Muscle of back (tissue), 11 donors: ENCODE results near the gene PFN3. TPM values are rescaled to one million over a fixed set of nuclear protein-coding genes. Genes with fewer than 3 reads are reported as not detected.
"Not testable (repeated sequence)": the region's sequence is repeated elsewhere in the genome, so short reads cannot be mapped to it uniquely, and the experiment has no call there.

Experiments
- DNase-seq, 3 donors: peaks; one replicate each; pipeline versions ENCODE4 v3.0.0 to v3.0.0-alpha.2; 2013
- polyA plus RNA-seq, 10 donors: library from polyadenylated mRNA; unstranded; fragments of 120-200 nt; gene quantifications; one replicate each; pipeline ENCODE4 v1.2.1, GENCODE V29; 2013; ENCODE audit not compliant: insufficient read length in 10 of 10

PFN3 gene
- polyA plus RNA-seq, 10 donors = not detected

GRCh38 chr5:177361418-177362291 lies 38.8 kb downstream of the PFN3 start:
- no peak for DNase-seq

GRCh38 chr5:177360740-177361139 lies 39.7 kb downstream of the PFN3 start:
- DNase-seq = not testable (repeated sequence)

- DNase-seq = no peak
These were observed 40.6 kb downstream of the PFN3 start for GRCh38 chr5:177359860-177360259.

GRCh38 chr5:177359451-177359851 lies 41.0 kb downstream of the PFN3 start:
- no peak for DNase-seq

GRCh38 chr5:177358370-177358819 lies 42.1 kb downstream of the PFN3 start:
- DNase-seq = no peak

GRCh38 chr5:177357459-177358351 lies 42.8 kb downstream of the PFN3 start, which contains the start of gene RGS14:
TSS of gene RGS14 (plus strand) at chr5:177357924. CDS start at chr5:177358025, 101 bp downstream.
- peak in 1 of 3 donors; percentile 56 for DNase-seq

GRCh38 chr5:177357146-177357458 lies 43.4 kb downstream of the PFN3 start:
- DNase-seq = no peak

- no peak for DNase-seq
These were observed 43.7 kb downstream of the PFN3 start for GRCh38 chr5:177356746-177357145.

GRCh38 chr5:177355868-177356168 lies 44.6 kb downstream of the PFN3 start:
- no peak for DNase-seq

- no peak for DNase-seq
These were observed 45.1 kb downstream of the PFN3 start for GRCh38 chr5:177355162-177355867.

GRCh38 chr5:177354711-177355110 lies 45.8 kb downstream of the PFN3 start:
- DNase-seq = no peak

GRCh38 chr5:177354256-177354655 lies 46.2 kb downstream of the PFN3 start:
- DNase-seq = no peak

- DNase-seq = no peak
These were observed 47.4 kb downstream of the PFN3 start for GRCh38 chr5:177353093-177353492.

GRCh38 chr5:177351392-177352329 lies 48.8 kb downstream of the PFN3 start, which contains the start of gene LMAN2:
TSS of gene LMAN2 (minus strand) at chr5:177351668. CDS start at chr5:177351647, 21 bp downstream.
- peak; percentile 95 to 99 (median 98) for DNase-seq

GRCh38 chr5:177350776-177351391 lies 49.6 kb downstream of the PFN3 start:
- no peak for DNase-seq

Other genes with a start within 250 kb of the PFN3 start
- 10 to 100 TPM; 17.9 to 27.1 (median 21.1) TPM for gene RAB24, start 96.9 kb downstream of the PFN3 start, polyA plus RNA-seq
- 100 to 1,000 TPM in 1 of 10 donors, 10 to 100 TPM in 9; 67.0 to 103 (median 74.0) TPM for gene PRELID1, start 96.9 kb downstream of the PFN3 start, polyA plus RNA-seq
- gene MXD3, start 88.8 kb downstream of the PFN3 start, polyA plus RNA-seq = 10 to 100 TPM; 12.0 to 26.9 (median 16.3) TPM
- gene LMAN2, start 49.0 kb downstream of the PFN3 start, polyA plus RNA-seq = 10 to 100 TPM; 53.9 to 87.5 (median 67.8) TPM
- 10 to 100 TPM in 8 of 10 donors, 1 to 10 TPM in 2; 7.1 to 21.2 (median 12.9) TPM for gene RGS14, start 42.7 kb downstream of the PFN3 start, polyA plus RNA-seq
- under 1 TPM in 3 of 10 donors, not detected in 7; 0.08 to 0.20 (median 0.14) TPM for gene SLC34A1, start 16.2 kb downstream of the PFN3 start, polyA plus RNA-seq
- gene F12, start 8.9 kb upstream of the PFN3 start, polyA plus RNA-seq = 1 to 10 TPM in 1 of 10 donors, under 1 TPM in 8, not detected in 1; 0.17 to 1.1 (median 0.39) TPM
- 10 to 100 TPM; 12.1 to 23.3 (median 17.2) TPM for gene GRK6, start 26.0 kb upstream of the PFN3 start, polyA plus RNA-seq
- 1 to 10 TPM in 3 of 10 donors, under 1 TPM in 7; 0.43 to 1.4 (median 0.78) TPM for gene PRR7, start 46.2 kb upstream of the PFN3 start, polyA plus RNA-seq
- 100 to 1,000 TPM; 157 to 266 (median 221) TPM for gene DBN1, start 73.0 kb upstream of the PFN3 start, polyA plus RNA-seq
- 100 to 1,000 TPM; 167 to 339 (median 246) TPM for gene PDLIM7, start 96.9 kb upstream of the PFN3 start, polyA plus RNA-seq
- gene DOK3, start 109.2 kb upstream of the PFN3 start, polyA plus RNA-seq = 1 to 10 TPM; 4.1 to 9.4 (median 5.6) TPM
- 10 to 100 TPM; 41.3 to 65.3 (median 47.6) TPM for gene DDX41, start 116.3 kb upstream of the PFN3 start, polyA plus RNA-seq
- 10 to 100 TPM; 35.6 to 76.9 (median 45.2) TPM for gene FAM193B, start 153.9 kb upstream of the PFN3 start, polyA plus RNA-seq
- 100 to 1,000 TPM; 104 to 148 (median 114) TPM for gene TMED9, start 191.5 kb upstream of the PFN3 start, polyA plus RNA-seq
- gene B4GALT7, start 199.5 kb upstream of the PFN3 start, polyA plus RNA-seq = 10 to 100 TPM; 14.6 to 22.1 (median 18.4) TPM